Upper lobe of left lung (tissue), 6 donors: ENCODE results near the gene TRHDE. TPM values are rescaled to one million over a fixed set of nuclear protein-coding genes. Genes with fewer than 3 reads are reported as not detected.

Source experiments
- ATAC-seq, 2 donors: fragments of 200-7000 bp; cut with Tn5 transposase; one replicate each; pipeline ENCODE4 v1.9.1; 2022; ENCODE audit warnings: mild to moderate bottlenecking in 2 of 2, moderate library complexity in 2 of 2; ENCODE audit not compliant: low FRiP score in 2 of 2
- DNase-seq, 2 donors: peaks; one replicate each; pipeline ENCODE4 v3.0.0-alpha.2; 2019 to 2020
- H3K27ac ChIP-seq, 4 donors: fragments of 200-600 bp; sonication (generic); one replicate each; pipeline ENCODE4 v1.5.1; 2016 to 2019
- H3K27me3 ChIP-seq, 4 donors: fragments of 200-600 bp; sonication (generic); one replicate each; pipeline ENCODE4 v1.5.1; 2017 to 2019
- H3K36me3 ChIP-seq, 4 donors: fragments of 200-600 bp; sonication (generic); one replicate each; pipeline ENCODE4 v1.5.1; 2016 to 2019
- H3K4me1 ChIP-seq, 4 donors: fragments of 200-600 bp; sonication (generic); one replicate each; pipeline ENCODE4 v1.5.1; 2018 to 2019
- H3K4me3 ChIP-seq, 4 donors: fragments of 200-600 bp; sonication (generic); one replicate each; pipeline ENCODE4 v1.5.1; 2017 to 2019; ENCODE audit warnings: mild to moderate bottlenecking in 2 of 4, moderate library complexity in 1 of 4
- H3K9me3 ChIP-seq, 4 donors: fragments of 200-600 bp; sonication (generic); one replicate each; pipeline ENCODE4 v1.5.1; 2018 to 2019
- CTCF ChIP-seq, 6 experiments: fragments of 450-650 bp in 4 of 6; fragments of 200-600 bp in 2 of 6; sonication (generic) in 2 of 6; IDR thresholded peaks; one replicate each; pipeline ENCODE4 v1.5.1; 2016 to 2019; ENCODE audit warnings: antibody characterized with exemption in 6 of 6
- EP300 ChIP-seq, 4 donors: sonication (generic); formaldehyde crosslinking; IDR thresholded peaks; one replicate each; pipeline ENCODE4 v1.5.1; 2017; ENCODE audit warnings: antibody characterized with exemption in 4 of 4, control low read depth in 2 of 4
- POLR2A ChIP-seq, 4 donors: fragments of 450-650 bp; IDR thresholded peaks; one replicate each; pipeline ENCODE4 v1.5.1; 2016 to 2017; ENCODE audit warnings: antibody characterized with exemption in 4 of 4, mild to moderate bottlenecking in 2 of 4
- POLR2AphosphoS5 ChIP-seq, 2 donors: sonication (generic); formaldehyde crosslinking; IDR thresholded peaks; one replicate each; pipeline ENCODE4 v1.5.1; 2017; ENCODE audit warnings: antibody characterized with exemption in 2 of 2
- WGBS, 2 donors: methylation state at CpG; one replicate each; pipeline ENCODE4 v1.1.5; 2017 to 2018; 5-methylcytosine and 5-hydroxymethylcytosine counted together
- total RNA-seq, 6 donors: library from RNA; depleted of rRNA in 4 of 6; stranded (reverse); fragments of >200 nt in 4 of 6; gene quantifications; one replicate each; pipeline versions ENCODE4 v1.1.0 to v1.2.1, GENCODE V29; 2016 to 2021
- donor health status: DM: no; HTN: no; CAD: no; lungs with moderate emphysema.
- donor health status: DM: no; HTN: yes; CAD: no; lungs with severe emphysema.

TRHDE gene
- total RNA-seq, 6 donors from 2014 or later: 2.9 to 21.0 (median 14.3) TPM

- H3K9me3 ChIP-seq: no peaks in the 10 kb centered on the region
- DNase-seq (no peak), ATAC-seq (no peak)
- TF ChIP-seq EP300 (IDR thresholded peaks at IDR 0.05) (no peak), POLR2AphosphoS5 (IDR thresholded peaks at IDR 0.05) (no peak), POLR2A (IDR thresholded peaks at IDR 0.05) (no peak), CTCF (IDR thresholded peaks at IDR 0.05) (no peak)
- no peaks in the 10 kb centered on the region for H3K36me3 ChIP-seq
- 73 to 84% methylated on average over 1 of the region's 1 CpG for WGBS, 2 donors
- no peak overlapping the region for H3K27ac ChIP-seq
- no peaks in the 10 kb centered on the region for H3K27me3 ChIP-seq
- no peak overlapping the region for H3K4me3 ChIP-seq
- H3K4me1 ChIP-seq: no peaks in the 10 kb centered on the region
These were observed 404.4 kb downstream of the TRHDE start for GRCh38 chr12:72676556-72676955.

- Histone ChIP-seq H3K4me1 (no peaks in the 10 kb centered on the region), H3K36me3 (no peaks in the 10 kb centered on the region), H3K4me3 (no peak overlapping the region), H3K27me3 (no peaks in the 10 kb centered on the region), H3K27ac (no peak overlapping the region), H3K9me3 (no peaks in the 10 kb centered on the region)
- ATAC-seq (no peak), DNase-seq (no peak)
- TF ChIP-seq POLR2AphosphoS5 (IDR thresholded peaks at IDR 0.05): no peak
- no peak for TF ChIP-seq CTCF (IDR thresholded peaks at IDR 0.05)
- no peak for TF ChIP-seq EP300 (IDR thresholded peaks at IDR 0.05)
- TF ChIP-seq POLR2A (IDR thresholded peaks at IDR 0.05): no peak
These were observed 405.0 kb downstream of the TRHDE start for GRCh38 chr12:72677139-72677538.

GRCh38 chr12:72677846-72678245 is 405.7 kb downstream of the TRHDE start:
- Histone ChIP-seq H3K36me3 (no peaks in the 10 kb centered on the region), H3K27me3 (no peaks in the 10 kb centered on the region), H3K4me1 (no peaks in the 10 kb centered on the region), H3K27ac (no peak overlapping the region), H3K4me3 (no peak overlapping the region), H3K9me3 (no peaks in the 10 kb centered on the region)
- no peak for DNase-seq
- WGBS, 2 donors: 50 to 56% methylated on average over 2 of the region's 2 CpGs
- TF ChIP-seq EP300 (IDR thresholded peaks at IDR 0.05) (no peak), POLR2AphosphoS5 (IDR thresholded peaks at IDR 0.05) (no peak), POLR2A (IDR thresholded peaks at IDR 0.05) (no peak), CTCF (IDR thresholded peaks at IDR 0.05) (no peak)
- no peak for ATAC-seq

- 55 to 67% methylated on average over 2 of the region's 2 CpGs for WGBS, 2 donors
- DNase-seq (no peak), ATAC-seq (no peak)
- Histone ChIP-seq H3K27ac (no peak overlapping the region), H3K4me1 (no peaks in the 10 kb centered on the region), H3K4me3 (no peak overlapping the region), H3K36me3 (no peaks in the 10 kb centered on the region), H3K9me3 (no peaks in the 10 kb centered on the region), H3K27me3 (no peaks in the 10 kb centered on the region)
- TF ChIP-seq CTCF (IDR thresholded peaks at IDR 0.05): no peak
- no peak for TF ChIP-seq POLR2A (IDR thresholded peaks at IDR 0.05)
- no peak for TF ChIP-seq EP300 (IDR thresholded peaks at IDR 0.05)
These were observed 407.1 kb downstream of the TRHDE start for GRCh38 chr12:72679147-72679757.

- ATAC-seq: no peak
These were observed 408.9 kb downstream of the TRHDE start for GRCh38 chr12:72681028-72681427.

More at GRCh38 chr12:72681028-72681427, 408.9 kb downstream of the TRHDE start:
- Histone ChIP-seq H3K9me3 (no peaks in the 10 kb centered on the region), H3K27me3 (no peaks in the 10 kb centered on the region), H3K36me3 (no peaks in the 10 kb centered on the region), H3K4me1 (no peaks in the 10 kb centered on the region), H3K27ac (no peak overlapping the region), H3K4me3 (no peak overlapping the region)
- no peak for DNase-seq
- TF ChIP-seq POLR2A (IDR thresholded peaks at IDR 0.05) (no peak), CTCF (IDR thresholded peaks at IDR 0.05) (no peak)
